ENCODE results near the gene VSTM4.

Gene VSTM4

DNA sequence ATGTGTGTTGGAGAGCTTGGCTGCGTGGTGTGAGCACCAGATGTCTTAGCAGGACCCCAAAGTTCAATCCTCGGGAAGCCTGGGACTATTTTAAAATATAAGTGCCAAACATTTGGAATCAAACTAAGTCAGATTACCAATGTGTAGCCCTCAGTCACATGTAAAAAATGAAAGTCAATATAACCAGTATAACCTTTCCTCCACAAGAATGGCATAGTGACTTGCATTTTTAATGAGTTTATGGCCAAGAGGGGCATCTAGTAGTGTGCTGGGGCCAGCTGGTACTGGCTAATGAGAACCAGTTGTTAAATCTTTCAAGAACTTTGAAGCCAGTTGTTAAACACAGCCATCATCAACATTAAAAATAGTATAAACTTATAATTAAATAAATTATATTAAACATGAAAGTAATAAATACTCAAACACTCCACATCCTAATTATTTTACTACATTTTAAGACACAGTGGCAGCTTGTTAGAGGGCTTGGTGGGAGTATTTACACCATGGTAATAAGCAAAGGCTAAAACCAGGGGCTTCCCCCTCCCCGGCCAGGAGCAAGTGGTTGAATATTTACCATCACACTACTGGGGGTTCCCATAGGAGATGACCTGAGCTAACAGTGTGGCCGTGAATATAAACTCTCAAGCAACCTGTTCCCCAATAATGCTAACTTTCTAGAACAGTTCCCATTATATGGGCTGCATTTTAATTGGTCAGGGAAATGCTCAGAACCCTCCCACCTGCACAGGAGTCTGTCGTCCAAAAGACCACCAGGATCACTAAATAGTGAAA, 26.4 kb upstream of the VSTM4 start:
- DNase-seq, result no peak

DNA sequence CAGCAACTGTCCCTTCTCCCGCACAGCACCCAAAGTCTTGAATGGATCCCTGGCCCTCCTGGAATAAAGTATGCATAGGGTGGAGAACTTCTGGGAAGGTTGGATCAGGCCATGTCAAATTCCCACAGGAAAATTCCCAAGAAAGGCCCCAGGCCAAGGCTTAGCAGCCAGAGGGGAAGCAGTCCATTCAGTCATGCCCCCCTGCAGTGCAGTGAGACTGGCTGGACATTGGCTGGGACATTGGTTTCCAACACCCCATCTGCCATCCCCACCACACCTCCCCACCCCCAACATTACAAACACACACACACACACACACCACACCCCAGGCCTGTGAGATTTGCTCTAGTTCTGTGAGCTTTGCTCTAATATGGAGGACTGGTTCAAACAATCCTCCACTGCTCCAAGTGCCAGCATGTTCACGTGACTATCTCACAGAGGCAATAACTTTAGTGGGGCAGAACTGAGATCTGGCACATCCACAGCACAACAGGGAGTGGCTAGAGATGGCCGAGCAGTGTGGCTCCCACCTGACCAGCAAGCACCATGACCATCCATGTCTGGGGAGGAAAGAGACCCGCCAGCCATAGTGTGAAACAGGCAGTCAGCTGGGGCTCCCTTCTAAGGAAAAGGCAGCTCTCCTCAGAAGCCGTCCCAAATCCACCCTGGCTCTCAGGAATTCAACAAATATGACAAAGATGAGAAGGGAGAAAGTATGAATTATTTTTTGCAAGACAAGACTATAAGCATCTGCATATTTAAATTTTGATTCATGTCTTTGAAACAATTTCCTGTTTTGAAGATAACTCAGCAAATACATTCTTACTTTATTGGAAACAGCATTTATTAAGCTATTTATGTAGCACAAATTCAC, 25.2 kb upstream of the VSTM4 start:
- no peak for DNase-seq

DNA sequence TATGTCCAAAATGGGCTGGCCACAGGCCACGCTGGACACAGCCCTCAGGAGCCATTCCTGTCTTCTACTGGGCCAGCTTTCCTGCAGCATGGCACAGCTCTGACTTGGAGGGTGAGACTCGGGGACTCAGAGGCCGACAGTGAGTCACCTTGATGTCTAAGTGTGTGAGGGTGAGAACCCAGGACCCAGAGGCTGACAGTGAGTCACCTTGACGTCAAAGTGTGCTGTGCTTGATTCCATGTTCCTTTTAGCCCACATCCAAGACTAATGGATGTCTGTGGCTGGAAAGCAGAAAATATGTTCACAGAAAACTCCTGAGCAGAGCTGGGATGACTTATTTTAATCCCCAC, 24.5 kb upstream of the VSTM4 start:
- DNase-seq, result no peak

DNA sequence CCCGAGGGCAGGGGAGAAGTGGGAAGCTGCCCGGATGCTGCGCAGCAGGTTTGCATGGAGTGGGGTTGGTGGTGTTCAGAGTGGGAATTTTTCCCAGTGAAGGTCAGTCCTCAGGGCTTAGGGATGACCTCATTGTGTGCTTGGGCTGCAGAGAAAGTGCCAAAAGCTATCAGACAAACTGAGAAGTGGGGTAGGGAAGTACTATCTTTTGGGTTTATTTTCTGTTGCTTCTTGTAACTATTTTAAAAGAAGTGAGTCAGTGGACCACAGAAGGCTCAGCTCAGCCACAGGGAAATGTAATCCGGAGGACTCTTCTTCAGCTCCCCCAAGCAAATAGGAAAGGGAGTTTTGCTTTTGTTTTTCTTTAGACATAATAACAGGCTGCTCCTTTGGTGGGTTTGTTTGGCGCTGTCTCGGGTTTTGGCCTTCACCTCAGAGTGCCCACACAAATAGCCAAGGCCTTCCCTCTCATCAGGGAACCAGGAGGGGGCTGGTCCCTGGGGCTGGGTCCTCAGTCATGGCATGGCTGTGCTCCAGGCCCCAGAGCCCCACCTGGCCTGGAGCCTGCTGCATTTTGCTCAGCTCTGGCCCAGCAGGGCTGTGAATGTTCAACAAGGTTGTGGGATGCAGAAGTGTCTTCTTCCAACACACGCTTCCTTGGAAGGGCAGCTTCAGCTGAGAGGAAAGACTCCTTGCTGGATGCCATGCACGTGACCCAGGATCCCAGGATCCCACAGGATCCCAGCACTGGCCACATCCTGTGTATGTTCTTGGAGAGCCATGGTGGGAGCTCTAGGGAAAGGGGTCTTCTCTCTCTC, 23.9 kb upstream of the VSTM4 start:
- no peak for DNase-seq

DNA sequence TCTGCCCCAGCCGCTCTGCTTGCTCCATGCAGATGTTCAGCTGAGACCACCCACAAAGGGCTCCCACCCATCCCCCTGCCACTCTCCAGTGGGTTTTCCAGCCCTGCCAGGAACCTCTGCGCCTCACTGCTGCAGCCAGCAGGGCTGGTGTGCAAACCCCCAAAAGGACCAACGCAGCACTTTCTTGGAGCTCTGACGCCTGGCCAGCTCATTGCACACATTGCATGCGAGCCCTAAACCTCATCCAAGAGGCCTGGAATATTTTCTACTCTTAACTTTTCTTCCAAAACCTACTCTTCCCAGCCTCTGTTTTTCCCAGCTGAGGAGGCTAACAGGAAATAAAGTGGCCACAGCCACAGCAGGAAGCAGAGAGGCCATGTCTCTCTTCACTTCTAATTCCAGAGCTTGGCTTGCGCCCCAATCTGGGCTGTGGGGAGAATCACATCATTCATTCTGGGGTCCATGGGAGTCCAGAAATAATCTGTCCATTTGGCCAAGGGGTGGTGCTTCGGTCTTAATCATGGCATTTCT, 23.1 kb upstream of the VSTM4 start:
- no peak for DNase-seq

DNA sequence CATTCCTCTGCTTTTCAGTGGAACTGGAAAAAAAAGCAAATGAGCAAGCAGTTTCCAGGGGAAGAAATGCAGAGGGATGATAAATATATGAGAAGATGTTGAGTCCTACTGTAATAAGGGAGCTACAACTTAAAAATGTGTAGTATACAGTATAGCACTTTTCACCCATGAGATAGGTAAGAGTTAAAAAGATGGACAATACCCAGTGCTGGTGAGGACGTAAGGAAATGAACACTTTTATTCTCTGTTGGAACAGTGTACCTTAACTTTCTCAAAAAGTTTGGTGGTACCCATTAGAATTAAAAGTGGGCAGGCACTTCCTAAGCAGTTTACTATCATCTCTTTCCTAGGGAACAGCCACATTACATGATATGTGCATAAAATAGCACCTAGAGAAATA, 21.2 kb upstream of the VSTM4 start:
- no peak for DNase-seq

DNA sequence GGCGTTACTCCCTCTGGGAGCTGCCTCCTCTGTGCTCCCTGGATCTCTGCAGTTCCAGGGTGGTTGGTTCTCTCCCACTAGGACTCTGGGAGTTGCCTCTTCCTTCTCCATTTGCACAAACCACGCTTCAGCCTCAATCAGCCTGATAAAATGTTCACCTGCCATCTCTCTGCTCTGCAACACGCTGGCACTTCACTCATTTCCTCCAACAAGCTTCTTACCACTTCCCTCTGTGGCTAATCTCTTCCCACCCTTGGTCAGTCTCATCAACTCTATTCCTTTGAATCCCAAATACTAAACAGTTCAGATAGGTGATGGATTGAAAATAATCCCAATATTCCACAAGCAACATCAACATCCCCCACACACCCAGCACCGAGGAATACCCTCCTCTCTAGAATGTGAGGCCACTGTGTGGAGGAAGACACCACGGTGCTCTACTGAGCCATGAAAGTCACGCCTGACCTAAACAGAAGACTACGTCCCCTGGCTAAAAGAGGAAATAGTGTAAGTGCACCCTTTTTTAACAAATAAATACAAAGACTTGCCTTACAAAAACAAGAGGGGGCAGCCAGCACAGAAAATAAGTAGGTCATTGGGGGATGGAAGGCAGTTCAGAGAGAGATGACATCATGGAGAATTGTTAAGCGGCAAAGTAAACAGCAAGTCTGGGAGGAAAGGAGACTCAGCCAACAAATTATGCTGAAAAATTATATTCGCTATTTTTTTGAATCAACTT, 20.4 kb upstream of the VSTM4 start:
- DNase-seq, result no peak

DNA sequence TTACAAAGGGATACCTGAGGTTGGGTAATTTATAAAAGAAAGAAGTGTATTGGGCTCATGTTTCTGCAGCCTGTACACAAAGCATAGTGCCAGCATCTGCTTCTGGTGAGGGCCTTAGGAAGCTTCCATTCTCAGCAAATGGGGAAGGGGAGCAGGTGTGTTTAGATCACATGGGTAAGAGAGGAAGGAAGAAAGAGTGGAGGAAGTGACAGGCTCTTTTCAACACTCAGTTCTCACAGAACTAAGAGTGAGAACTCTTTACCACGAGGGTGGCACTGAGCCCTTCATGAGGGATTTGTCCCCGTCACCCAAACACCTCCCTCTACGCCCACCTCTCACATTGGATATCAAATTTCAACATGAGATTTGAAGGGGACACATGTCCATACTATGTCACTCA, 19.0 kb upstream of the VSTM4 start:
- no peak for DNase-seq

DNA sequence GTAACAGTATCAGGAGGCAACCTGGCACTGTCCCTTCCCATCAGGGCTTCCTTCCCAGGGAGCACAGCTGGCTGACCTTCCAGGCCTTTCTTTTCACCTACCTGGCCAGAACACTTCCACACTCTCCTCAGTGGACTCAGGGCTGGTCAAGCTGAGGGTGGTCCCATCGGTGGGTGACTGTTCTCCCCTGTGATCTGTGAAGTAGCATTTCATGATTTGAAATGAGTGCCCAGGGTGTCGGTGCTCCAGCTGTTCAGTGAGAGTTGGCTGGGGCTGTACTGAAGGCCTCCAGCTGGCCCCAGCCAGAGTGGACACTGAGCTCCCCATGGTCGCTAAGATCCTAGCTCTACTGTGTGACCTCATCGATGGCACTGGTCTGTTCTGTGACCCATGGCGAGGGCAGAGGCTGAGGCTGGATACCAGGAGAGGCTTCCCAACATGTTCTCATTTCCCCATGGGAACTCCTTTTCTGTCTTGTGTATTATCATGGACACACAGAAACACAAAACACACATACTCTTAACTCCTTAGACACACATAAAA, 18.5 kb upstream of the VSTM4 start, which contains the start of gene FAM170B:
Gene FAM170B, minus strand, starts transcription at position 316 of the 543 bp plus-strand sequence. Its CDS starts 103 bp downstream, at position 213.
- no peak for DNase-seq

DNA sequence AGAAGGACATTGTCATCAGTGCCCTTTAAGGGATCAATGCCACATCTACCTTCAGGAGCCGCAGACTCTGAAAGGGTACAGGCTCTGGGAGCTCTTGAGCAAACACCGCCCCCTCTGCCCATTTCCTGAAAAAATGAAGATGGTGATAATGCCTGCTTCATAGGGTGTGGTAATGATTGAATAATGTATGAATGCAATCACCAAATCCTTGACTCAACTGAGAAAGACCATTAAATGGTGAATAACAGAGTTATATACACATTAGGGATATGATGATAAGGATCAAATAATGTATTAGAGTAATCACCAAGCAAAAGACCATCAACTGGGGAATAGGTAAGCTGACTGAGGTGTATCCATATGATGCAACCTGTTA, 17.0 kb upstream of the VSTM4 start:
- no peak for DNase-seq

DNA sequence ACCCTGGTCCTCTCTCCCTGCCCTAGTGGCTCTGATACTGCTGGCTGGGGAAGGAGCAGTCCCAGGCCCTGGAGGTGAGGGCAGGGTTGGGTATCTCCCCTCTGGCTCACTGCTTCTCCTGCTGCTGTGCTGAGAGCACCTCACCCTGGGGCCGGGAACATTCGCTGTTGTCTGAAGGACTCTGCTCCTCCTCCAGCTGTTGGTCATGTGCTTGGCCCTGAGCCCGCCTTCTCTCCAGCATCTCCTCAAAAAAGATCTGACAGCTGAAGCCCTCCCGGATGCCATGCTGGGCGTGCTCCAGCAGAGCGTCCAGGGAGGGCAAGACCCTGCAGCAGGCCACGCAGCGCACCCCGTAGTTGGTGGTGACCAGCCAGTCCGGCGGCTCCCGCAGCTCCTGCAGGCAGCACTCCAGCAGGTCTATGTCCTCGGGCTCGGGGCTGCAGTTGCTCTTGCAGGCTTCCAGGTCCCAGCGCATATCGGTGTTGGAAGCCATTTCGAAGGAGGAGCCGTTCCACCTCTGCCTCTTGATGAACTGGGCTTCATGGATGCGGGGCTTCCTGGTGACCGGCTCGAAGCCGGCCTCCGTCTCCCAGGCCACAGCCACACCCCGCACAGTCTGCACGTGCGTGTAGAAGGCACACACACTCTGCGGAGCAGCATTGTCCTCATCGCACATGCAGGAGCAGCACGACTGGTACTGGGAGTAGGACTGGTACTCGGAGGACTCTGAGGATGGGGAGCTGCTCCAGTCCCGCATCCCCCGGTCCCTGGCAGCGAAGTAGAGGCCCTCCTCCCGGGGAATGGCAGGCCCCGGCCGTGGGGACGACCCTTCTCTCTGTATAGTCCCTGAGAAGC, 16.4 kb upstream of the VSTM4 start:
- no peak for DNase-seq

DNA sequence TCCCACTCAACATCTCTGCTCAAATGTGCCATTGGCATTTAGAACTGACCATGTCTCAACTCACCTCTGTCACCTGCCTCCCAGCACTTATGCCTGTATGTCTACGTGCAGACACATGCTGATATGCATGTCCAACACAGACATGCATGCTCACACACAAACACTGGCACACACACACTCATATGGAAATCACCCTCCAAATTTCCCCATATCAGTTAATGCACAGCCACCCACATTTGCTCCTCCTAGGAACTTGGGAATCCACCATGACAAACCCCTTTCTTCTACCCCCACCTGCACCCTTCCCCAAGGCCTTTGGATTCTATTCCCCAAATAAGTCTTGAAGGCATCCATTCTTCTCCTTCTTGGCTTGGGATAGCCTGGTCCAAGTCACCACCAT, 14.1 kb upstream of the VSTM4 start:
- DNase-seq, result no peak

DNA sequence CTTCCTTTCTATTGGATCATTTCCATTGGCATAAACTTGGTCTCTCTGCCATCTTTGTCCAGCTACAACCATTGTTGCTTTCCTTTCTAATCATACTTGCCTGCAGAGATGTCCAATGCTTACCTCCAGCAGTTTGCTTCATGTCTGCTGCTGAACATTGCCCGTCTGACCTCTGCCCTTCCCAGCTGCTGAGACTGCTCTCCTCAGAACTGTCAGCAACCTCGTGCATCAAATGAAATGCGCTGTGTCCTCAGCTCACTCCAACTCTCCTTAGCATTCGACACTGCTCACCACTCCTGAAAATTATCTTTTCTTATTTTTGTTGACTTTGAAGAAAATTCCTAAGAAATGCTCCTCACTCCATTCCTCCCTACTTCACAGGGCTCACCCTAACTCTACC, 13.5 kb upstream of the VSTM4 start:
- DNase-seq, result no peak

DNA sequence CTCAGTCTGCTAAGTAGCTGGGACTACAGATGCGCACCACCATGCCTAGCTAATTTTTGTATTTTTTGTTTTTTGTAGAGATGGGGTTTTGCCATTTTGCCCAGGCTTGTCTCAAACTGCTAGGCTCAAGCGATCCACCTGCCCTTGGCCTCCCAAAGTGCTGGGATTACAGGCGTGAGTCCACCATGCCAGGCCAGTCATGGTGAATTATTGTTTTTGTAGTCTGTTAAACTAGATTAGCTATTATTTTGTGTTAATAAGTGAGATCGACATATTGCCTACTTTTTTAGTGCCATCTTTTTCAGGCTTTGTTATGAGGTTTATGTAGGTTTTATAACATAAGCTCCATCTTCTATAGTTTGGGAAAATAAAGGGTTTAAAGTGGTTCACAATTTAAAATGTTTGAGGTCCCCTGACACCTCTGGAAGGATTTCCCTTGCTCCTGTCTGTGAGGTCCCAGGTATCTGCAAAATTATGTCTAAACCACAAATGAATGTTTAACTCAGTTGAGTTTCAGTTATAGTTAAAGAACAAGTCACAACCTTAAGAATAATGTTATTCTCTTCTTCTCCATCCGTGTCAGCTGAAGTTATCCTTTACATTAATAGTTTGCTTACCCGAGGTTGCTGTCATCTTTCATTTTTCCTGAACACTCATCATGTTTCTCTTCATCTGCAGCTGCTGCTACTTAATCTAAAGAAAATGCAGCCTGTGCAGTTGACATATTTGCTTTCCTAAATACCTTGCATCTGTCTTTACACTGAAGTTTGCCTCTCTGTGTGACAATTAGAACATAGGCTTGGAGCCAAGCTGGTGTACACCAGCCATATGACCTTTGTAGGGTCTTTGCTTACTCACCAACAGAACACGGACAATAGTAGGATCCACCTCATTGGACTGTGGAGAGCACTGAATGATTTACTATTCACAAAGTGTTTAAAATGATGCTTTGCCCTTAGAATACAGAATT, 8.9 kb upstream of the VSTM4 start:
- DNase-seq, result no peak

DNA sequence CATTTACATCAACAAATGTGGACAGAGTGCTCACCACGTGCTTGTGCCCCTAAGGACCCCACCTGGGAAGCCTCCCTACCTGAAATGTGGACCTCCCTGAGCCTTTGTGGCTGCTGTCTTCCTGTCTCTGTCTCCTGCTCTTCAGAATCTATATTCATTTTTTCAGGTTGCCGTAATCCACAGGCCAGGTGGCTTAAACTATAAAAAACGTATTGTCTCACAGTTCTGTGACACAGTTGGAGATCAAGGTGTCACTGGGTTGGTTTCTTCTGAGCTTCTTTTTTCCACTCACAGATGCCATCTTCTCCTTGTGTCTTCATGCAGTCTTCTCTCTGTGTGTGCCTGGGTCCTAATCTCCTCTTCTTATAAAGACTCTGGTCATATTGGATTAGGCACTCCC, 5.6 kb upstream of the VSTM4 start:
- no peak for DNase-seq

DNA sequence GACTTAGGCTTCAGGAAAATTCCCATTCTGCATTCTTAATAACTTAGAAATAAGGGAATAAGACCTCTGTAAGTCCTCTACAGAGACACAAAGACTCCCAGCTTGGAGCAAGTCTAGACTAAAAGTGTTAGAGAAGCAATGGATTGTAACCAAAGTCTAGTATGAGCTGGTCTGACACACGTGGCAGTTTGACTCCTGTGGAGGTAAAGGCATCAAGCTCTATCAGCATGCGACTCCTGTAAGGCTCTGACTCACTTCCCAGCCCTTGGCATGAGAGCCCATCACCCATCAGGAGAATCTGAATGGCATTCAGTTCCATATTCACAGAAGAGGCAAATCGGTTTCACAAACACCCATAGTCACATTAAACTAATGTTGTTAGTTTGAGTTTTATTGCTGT, 4.4 kb upstream of the VSTM4 start:
- no peak for DNase-seq

DNA sequence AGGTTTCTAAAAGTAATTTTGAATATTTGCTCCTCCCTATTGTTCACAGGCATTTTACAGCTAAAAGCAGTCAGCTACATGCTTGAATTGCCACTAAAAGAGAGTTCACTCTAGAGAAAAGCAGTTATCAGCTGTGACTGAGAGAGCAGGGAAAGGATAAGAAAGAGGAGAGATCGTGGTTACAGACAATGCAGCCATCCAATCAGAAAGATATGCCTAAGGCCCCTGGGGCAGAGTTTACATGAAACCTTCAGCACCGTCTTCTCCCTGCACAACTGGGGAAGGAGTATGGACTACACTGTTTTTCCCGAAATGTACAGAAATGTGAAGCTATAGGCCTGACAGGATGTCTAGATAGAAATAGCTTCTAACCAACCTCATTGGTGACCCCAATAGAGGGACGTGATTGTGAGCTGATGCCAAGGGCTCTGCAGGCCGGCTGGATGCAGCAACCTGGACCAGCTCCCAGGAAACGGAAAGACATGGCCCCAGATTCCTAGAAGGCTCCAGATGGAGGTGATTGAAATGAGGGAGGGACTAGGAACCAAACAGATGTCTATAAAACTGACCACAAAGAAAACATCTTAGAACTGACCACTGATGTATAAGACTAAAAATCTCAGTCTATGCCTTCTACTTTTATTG, 3.2 kb upstream of the VSTM4 start:
- no peak for DNase-seq

DNA sequence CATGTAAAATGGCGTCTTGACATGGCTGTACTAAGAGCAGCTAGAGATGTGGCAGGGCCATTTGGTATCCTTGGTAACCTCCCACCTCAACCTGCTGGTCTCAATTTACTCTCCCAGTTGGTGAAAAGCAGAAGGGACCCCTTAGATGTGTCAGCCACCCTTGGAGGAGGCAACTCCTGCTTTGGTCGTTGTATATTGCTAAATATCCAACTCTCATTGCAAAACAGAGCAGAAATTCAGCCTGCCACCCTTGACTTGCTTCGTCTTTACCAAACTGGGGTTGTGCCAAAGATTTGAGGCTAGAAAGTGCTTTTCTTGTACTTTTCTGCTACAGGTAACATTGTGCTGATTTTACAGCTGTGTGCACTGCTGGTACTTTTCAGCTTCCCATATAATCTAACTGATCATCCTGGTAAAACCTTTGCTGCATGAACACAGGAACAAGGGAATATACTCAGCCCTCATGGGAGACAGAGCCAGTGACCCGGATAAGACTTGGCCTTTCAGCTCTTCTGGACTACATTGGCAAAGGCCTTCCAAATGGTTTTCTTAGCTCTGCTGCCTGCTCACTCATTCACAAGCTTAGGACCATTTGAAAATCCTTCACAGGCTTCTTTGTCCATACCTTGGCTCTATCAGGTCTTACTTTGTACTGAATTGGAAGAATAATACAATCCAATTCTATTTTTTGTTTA, 2.2 kb upstream of the VSTM4 start:
- no peak for DNase-seq
